SU-DHL-6 (cell line): Measurements from ENCODE around the gene ADAMTS19.

ENCODE experiments used
- H2AFZ ChIP-seq: fragments of 200-600 bp; sonication (generic); 2 replicates; pipeline ENCODE4 v1.6.1; 2014; ENCODE audit warnings: low read depth, mild to moderate bottlenecking, moderate library complexity, mixed read lengths, antibody characterized with exemption, low read length; ENCODE audit not compliant: severe bottlenecking
- H3F3A ChIP-seq: fragments of 200-600 bp; shearing (Covaris generic); 2 replicates; pipeline ENCODE4 v1.6.0; 2016; ENCODE audit warnings: antibody characterized with exemption, mild to moderate bottlenecking; ENCODE audit not compliant: insufficient read depth
- H3K27ac ChIP-seq: fragments of 200-600 bp; sonication (generic); 2 replicates; pipeline ENCODE4 v1.5.1; 2016; ENCODE audit warnings: low read depth, mild to moderate bottlenecking, low read length, moderate library complexity, mixed read lengths
- H3K27me3 ChIP-seq: fragments of 200-600 bp; sonication (generic), shearing (Covaris generic); 2 replicates; pipeline ENCODE4 v1.6.0; 2014; ENCODE audit warnings: mild to moderate bottlenecking, low read length
- H3K36me3 ChIP-seq: fragments of 200-600 bp; sonication (generic); 2 replicates; pipeline ENCODE4 v1.6.1; 2014; ENCODE audit warnings: mild to moderate bottlenecking, low read length, mixed read lengths
- H3K4me2 ChIP-seq: fragments of 300-600, 200-600 bp; shearing (Covaris generic), sonication (generic); 2 replicates; pipeline ENCODE4 v1.6.0; 2014; ENCODE audit warnings: low read length, low read depth, mild to moderate bottlenecking; ENCODE audit not compliant: poor library complexity, severe bottlenecking
- H3K4me3 ChIP-seq: fragments of 200-600 bp; sonication (generic); 2 replicates; pipeline ENCODE4 v1.5.1; 2014; ENCODE audit warnings: antibody characterized with exemption, low read length, mild to moderate bottlenecking, mixed read lengths; ENCODE audit not compliant: insufficient read depth, poor library complexity, severe bottlenecking
- H3K79me2 ChIP-seq: fragments of 200-600 bp; sonication (generic); 2 replicates; pipeline ENCODE4 v1.6.1; 2014; ENCODE audit warnings: mild to moderate bottlenecking, low read length, moderate library complexity; ENCODE audit not compliant: insufficient read depth
- H3K9ac ChIP-seq: fragments of 200-600 bp; sonication (generic); 2 replicates; pipeline ENCODE4 v1.7.0; 2014; ENCODE audit warnings: mild to moderate bottlenecking, low read length
- H3K9me2 ChIP-seq: fragments of 200-600 bp; sonication (generic); replicated peaks from 2 replicates; pipeline ENCODE4 v1.6.1; 2014; ENCODE audit warnings: low read length; ENCODE audit not compliant: insufficient read depth
- H3K9me3 ChIP-seq: fragments of 200-600 bp; sonication (generic); 2 replicates; pipeline ENCODE4 v1.6.1; 2014; ENCODE audit warnings: low read length, mixed read lengths; ENCODE audit not compliant: insufficient read depth
- H4K20me1 ChIP-seq: fragments of 200-600 bp; sonication (generic); 2 replicates; pipeline ENCODE4 v1.6.1; 2014; ENCODE audit warnings: low read depth, mild to moderate bottlenecking, antibody characterized with exemption, low read length, moderate library complexity, mixed read lengths
- CTCF ChIP-seq: fragments of 200-600 bp; sonication (generic); IDR thresholded peaks from one replicate; pipeline ENCODE4 v1.5.1; 2017; ENCODE audit warnings: antibody characterized with exemption, mild to moderate bottlenecking, low read length, moderate library complexity; ENCODE audit not compliant: insufficient read depth, poor library complexity, severe bottlenecking
- EZH2phosphoT487 ChIP-seq: fragments of 200-600 bp; sonication (generic), shearing (Covaris generic); conservative IDR thresholded peaks from 2 replicates; pipeline ENCODE4 v1.6.1; 2018; ENCODE audit warnings: mild to moderate bottlenecking, antibody characterized with exemption, low read length, moderate library complexity, mixed read lengths

The ADAMTS19 gene

DNA sequence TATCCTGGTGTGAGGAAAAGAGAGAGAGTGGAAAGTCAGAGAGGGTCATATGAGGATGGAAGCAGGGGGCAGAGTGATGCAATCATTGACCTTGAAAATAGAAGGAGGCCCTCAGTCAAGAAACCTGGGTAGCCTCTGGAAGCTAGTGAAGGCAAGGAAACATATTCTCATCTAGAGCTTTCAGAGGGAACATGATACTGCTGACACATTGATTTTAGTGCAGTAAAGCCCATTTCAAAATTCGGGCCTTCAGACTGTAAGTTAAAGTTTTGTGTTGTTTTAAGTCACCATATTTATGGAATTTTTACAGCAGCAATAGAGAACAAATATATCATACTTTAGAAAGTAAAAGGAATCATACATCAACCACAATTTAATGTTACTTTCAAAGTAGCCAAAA, 87.0 kb downstream of the ADAMTS19 start:
- no peaks in the 10 kb centered on the region for H3K36me3 ChIP-seq
- no peak overlapping the region for H2AFZ ChIP-seq
- no peaks in the 10 kb centered on the region for H4K20me1 ChIP-seq
- no peaks in the 10 kb centered on the region for H3K9me2 ChIP-seq
- no peaks in the 10 kb centered on the region for H3K9me3 ChIP-seq
- H3K27me3 ChIP-seq, result no peaks in the 10 kb centered on the region
- H3K4me3 ChIP-seq, result no peak overlapping the region
- H3K27ac ChIP-seq, result no peak overlapping the region
- no peaks in the 10 kb centered on the region for H3F3A ChIP-seq
- no peaks in the 10 kb centered on the region for H3K79me2 ChIP-seq
- TF ChIP-seq EZH2phosphoT487 (no peak), CTCF (no peak)
- H3K4me2 ChIP-seq, result no peak overlapping the region
- no peak overlapping the region for H3K9ac ChIP-seq

- Histone ChIP-seq H3K79me2 (no peaks in the 10 kb centered on the region), H3K4me2 (no peak overlapping the region), H3K9me3 (no peaks in the 10 kb centered on the region), H2AFZ (no peak overlapping the region), H3K9ac (no peak overlapping the region), H3K36me3 (no peaks in the 10 kb centered on the region), H3K27me3 (no peaks in the 10 kb centered on the region), H3K27ac (no peak overlapping the region), H3F3A (no peaks in the 10 kb centered on the region), H3K9me2 (no peaks in the 10 kb centered on the region), H3K4me3 (no peak overlapping the region), H4K20me1 (no peaks in the 10 kb centered on the region)
- TF ChIP-seq CTCF (no peak), EZH2phosphoT487 (no peak)
Observed at GRCh38 chr5:129554134-129554904, 94.2 kb downstream of the ADAMTS19 start.

GRCh38 chr5:129563585-129563984, 103.5 kb downstream of the ADAMTS19 start:
- Histone ChIP-seq H3K27ac (no peak overlapping the region), H3K9me3 (no peaks in the 10 kb centered on the region), H2AFZ (no peak overlapping the region), H3K4me2 (no peak overlapping the region), H3K4me3 (no peak overlapping the region), H3K36me3 (no peaks in the 10 kb centered on the region), H3K27me3 (no peaks in the 10 kb centered on the region), H3K9ac (no peak overlapping the region), H3K79me2 (no peaks in the 10 kb centered on the region), H4K20me1 (no peaks in the 10 kb centered on the region), H3K9me2 (no peaks in the 10 kb centered on the region), H3F3A (no peaks in the 10 kb centered on the region)
- no peak for TF ChIP-seq CTCF
- no peak for TF ChIP-seq EZH2phosphoT487
